ENCODE results near the gene TMBIM6. TPM values are rescaled to one million over a fixed set of nuclear protein-coding genes. Genes with fewer than 3 reads are reported as not detected.
"Not testable (repeated sequence)": the region's sequence is repeated elsewhere in the genome, so short reads cannot be mapped to it uniquely, and the experiment has no call there.

TMBIM6 gene
- total and polyA plus RNA-seq, 9 of the 15 experiments (the other 6 are each of a cell fraction or from before 2014, with no cell fraction given): 147 to 1,288 (median 352) TPM

GRCh38 chr12:49740277-49740676, 1.1 kb upstream of the TMBIM6 start:
- not testable (repeated sequence) for H2AFZ ChIP-seq (ENCODE audit: low read depth, low read length)
- POLR2A ChIA-PET: interaction anchor here (1.6 to 2.2 kb wide), 6 partner anchors 14 to 104 kb away, joined by 6 to 21 read pairs (median 9); no protein-coding TSS in a partner anchor
- TF ChIP-seq ZBTB33 (CRISPR knock-in tag; IDR thresholded peaks at IDR 0.05) (peak; percentile 29; the same call in 1 of the 2 replicates), MLLT1 (IDR thresholded peaks at IDR 0.05) (peak in 1 of 2 experiments; percentile 81; a peak in 2 of 4 replicates)

More at GRCh38 chr12:49740277-49740676, 1.1 kb upstream of the TMBIM6 start:
- WGBS (ENCODE audit: insufficient coverage, low coverage, missing lambda C conversion rate): 84% methylated on average over 12 of the region's 12 CpGs
- Histone ChIP-seq H3K4me1 (replicated peaks in 1 of 2; ENCODE audit: control insufficient read depth in 2 of 2, insufficient read depth in 2 of 2, low read length in 2 of 2) (peaks cover 10 to 18% of the 10 kb centered on the region in 2 experiments), H3K36me3 (ENCODE audit: control insufficient read depth, insufficient read depth, low read length) (peaks cover 21% of the 10 kb centered on the region), H4K20me1 (replicated peaks; ENCODE audit: control insufficient read depth, insufficient read depth, low read length) (peaks cover 33% of the 10 kb centered on the region), H3K79me2 (ENCODE audit: control insufficient read depth, insufficient read depth, low read length) (peaks cover 40% of the 10 kb centered on the region)
- H3K4me2 ChIP-seq (ENCODE audit: insufficient read depth, low read length); in situ Hi-C loops (cut with MboI); H3K4me3 ChIP-seq; H3K9ac ChIP-seq (ENCODE audit: insufficient read depth in 1 of 2, low read depth in 2 of 2, low read length in 2 of 2); H3K27ac ChIP-seq (ENCODE audit: extremely low read depth, low read depth, low read length); ATAC-seq; H3K27me3 ChIP-seq (ENCODE audit: control insufficient read depth in 2 of 2, insufficient read depth in 2 of 2, low read length in 2 of 2); H3K9me3 ChIP-seq (replicated peaks; ENCODE audit: control insufficient read depth, insufficient read depth, low read depth, low read length); BruUV-seq (replicated peaks); FAIRE-seq; H3K9me1 ChIP-seq (ENCODE audit: control insufficient read depth, insufficient read depth, low read length); DNase-seq (ENCODE audit: extremely low read depth in 1 of 4, low spot score in 3 of 4): not testable (repeated sequence)
- CTCF ChIA-PET (ENCODE audit: low intra/inter-chr PET ratio): interaction anchor here (0.7 kb wide), 1 partner anchor 103 kb away, joined by 3 read pairs; no protein-coding TSS in a partner anchor
- intact Hi-C loops (cut with micrococcal nuclease): loop anchor here (2.0 kb wide), 2 partner anchors 33 to 39 kb away; partner anchors contain the start of gene FMNL3

Data from K562 (cell line).